ENCODE measurements around the gene UBE2H. TPM values are rescaled to one million over a fixed set of nuclear protein-coding genes. Genes with fewer than 3 reads are reported as not detected.

UBE2H gene
- total RNA-seq, 4 donors from 2014 or later = 82.7 to 162 (median 103) TPM

- no peaks in the 10 kb centered on the region for H3K9me3 ChIP-seq
- ATAC-seq = peak; percentile 48 to 73
- no peak for TF ChIP-seq POLR2A (IDR thresholded peaks at IDR 0.05)
- intact Hi-C loops (cut with DNase I; ENCODE audit: low total_unique reads) (no loop called here), in situ Hi-C loops (cut with MboI; ENCODE audit: low sequenced_read_pairs in 4 of 4) (no loop called here)
- no peak for DNase-seq
- H3K4me3 ChIP-seq = no peak overlapping the region
- peak overlapping the region; percentile 18 to 43 (median 32) for H3K27ac ChIP-seq
- peaks cover 7 to 9% of the 10 kb centered on the region in 2 donors for H3K4me1 ChIP-seq
- no peaks in the 10 kb centered on the region for H3K27me3 ChIP-seq
- no peaks in the 10 kb centered on the region for H3K36me3 ChIP-seq
These were observed 37.8 kb upstream of the UBE2H start for GRCh38 chr7:129990403-129991192.

- Histone ChIP-seq H3K27ac (no peak overlapping the region), H3K36me3 (no peaks in the 10 kb centered on the region), H3K27me3 (no peaks in the 10 kb centered on the region), H3K9me3 (no peaks in the 10 kb centered on the region), H3K4me1 (peaks cover 7 to 9% of the 10 kb centered on the region in 2 donors), H3K4me3 (no peak overlapping the region)
- in situ Hi-C loops (cut with MboI; ENCODE audit: low sequenced_read_pairs in 4 of 4) (no loop called here), intact Hi-C loops (cut with DNase I; ENCODE audit: low total_unique reads) (no loop called here)
- no peak for DNase-seq
- TF ChIP-seq POLR2A (IDR thresholded peaks at IDR 0.05) = no peak
- TF ChIP-seq CTCF (IDR thresholded peaks at IDR 0.05 in 4 of 5, conservative IDR thresholded peaks at IDR 0.05 in 1 of 5) = no peak
- ATAC-seq = no peak
These were observed 36.7 kb upstream of the UBE2H start for GRCh38 chr7:129989466-129989865.

- intact Hi-C loops (cut with DNase I; ENCODE audit: low total_unique reads) = no loop called here
- H3K4me3 ChIP-seq = no peak overlapping the region
- no peak for ATAC-seq
- peaks cover 7 to 9% of the 10 kb centered on the region in 2 donors for H3K4me1 ChIP-seq
- H3K27me3 ChIP-seq = no peaks in the 10 kb centered on the region
- in situ Hi-C loops (cut with MboI; ENCODE audit: low sequenced_read_pairs in 4 of 4) = no loop called here
- no peaks in the 10 kb centered on the region for H3K36me3 ChIP-seq
- TF ChIP-seq POLR2A (IDR thresholded peaks at IDR 0.05) (no peak), CTCF (IDR thresholded peaks at IDR 0.05 in 4 of 5, conservative IDR thresholded peaks at IDR 0.05 in 1 of 5) (no peak)
- no peak for DNase-seq
- no peak overlapping the region for H3K27ac ChIP-seq
- H3K9me3 ChIP-seq = no peaks in the 10 kb centered on the region
These were observed 33.8 kb upstream of the UBE2H start for GRCh38 chr7:129986600-129986999.

- ATAC-seq = no peak
- TF ChIP-seq POLR2A (IDR thresholded peaks at IDR 0.05) = no peak
- no peak for TF ChIP-seq CTCF (IDR thresholded peaks at IDR 0.05 in 4 of 5, conservative IDR thresholded peaks at IDR 0.05 in 1 of 5)
- intact Hi-C loops (cut with DNase I; ENCODE audit: low total_unique reads) = no loop called here
These were observed 27.9 kb upstream of the UBE2H start for GRCh38 chr7:129980667-129981066.

GRCh38 chr7:129975309-129975708 is 22.5 kb upstream of the UBE2H start:
- DNase-seq = no peak
- in situ Hi-C loops (cut with MboI; ENCODE audit: low sequenced_read_pairs in 4 of 4) (no loop called here), intact Hi-C loops (cut with DNase I; ENCODE audit: low total_unique reads) (no loop called here)
- no peaks in the 10 kb centered on the region for H3K27me3 ChIP-seq
- no peak for ATAC-seq
- no peaks in the 10 kb centered on the region for H3K9me3 ChIP-seq
- no peak overlapping the region for H3K4me3 ChIP-seq
- no peak overlapping the region for H3K27ac ChIP-seq
- no peaks in the 10 kb centered on the region for H3K4me1 ChIP-seq
- TF ChIP-seq CTCF (IDR thresholded peaks at IDR 0.05 in 4 of 5, conservative IDR thresholded peaks at IDR 0.05 in 1 of 5) (no peak), POLR2A (IDR thresholded peaks at IDR 0.05) (no peak)
- H3K36me3 ChIP-seq = no peaks in the 10 kb centered on the region

More at GRCh38 chr7:129980667-129981066, 27.9 kb upstream of the UBE2H start:
- in situ Hi-C loops (cut with MboI; ENCODE audit: low sequenced_read_pairs in 4 of 4) = no loop called here
- Histone ChIP-seq H3K36me3 (no peaks in the 10 kb centered on the region), H3K27me3 (no peaks in the 10 kb centered on the region), H3K27ac (no peak overlapping the region), H3K4me3 (no peak overlapping the region), H3K9me3 (no peaks in the 10 kb centered on the region), H3K4me1 (no peaks in the 10 kb centered on the region)
- no peak for DNase-seq
